CD8-positive, alpha-beta memory T cell (primary cell): ENCODE measurements around the gene EWSR1. TPM values are rescaled to one million over a fixed set of nuclear protein-coding genes. Genes with fewer than 3 reads are reported as not detected.

Source experiments
- CTCF ChIA-PET: fragments of 350-600 bp; sonication (Branson Sonifier 250); formaldehyde crosslinking; loops from one replicate; lab custom pipeline; 2021; ENCODE audit warnings: antibody characterized with exemption; lab: Charles Lee
- POLR2A ChIA-PET: fragments of 350-600 bp; sonication (Branson Sonifier 250); formaldehyde crosslinking; loops from one replicate; lab custom pipeline; 2021; ENCODE audit warnings: antibody characterized with exemption; lab: Charles Lee
- DNase-seq, 5 donors: peaks; one replicate each; pipeline versions ENCODE4 v3.0.0 to v3.0.0-alpha.2; 2020 to 2022; ENCODE audit warnings: mixed read lengths in 1 of 5
- H3K27ac ChIP-seq: one replicate; pipeline ENCODE4 v1.7.0; 2013; ENCODE audit warnings: low read depth, mild to moderate bottlenecking, low read length, moderate library complexity
- H3K27me3 ChIP-seq: 2 replicates; pipeline ENCODE4 v1.7.0; 2013; ENCODE audit warnings: low read length, mild to moderate bottlenecking; ENCODE audit not compliant: insufficient read depth, poor library complexity, severe bottlenecking
- H3K36me3 ChIP-seq: 2 replicates; pipeline ENCODE4 v1.7.0; 2013; ENCODE audit warnings: mild to moderate bottlenecking, low read length, moderate library complexity; ENCODE audit not compliant: insufficient read depth
- H3K4me1 ChIP-seq: 2 replicates; pipeline ENCODE4 v1.7.0; 2013; ENCODE audit warnings: mild to moderate bottlenecking, low read length, moderate library complexity; ENCODE audit not compliant: insufficient read depth
- H3K4me3 ChIP-seq: 2 replicates; pipeline ENCODE4 v1.7.0; 2013; ENCODE audit warnings: mild to moderate bottlenecking, low read length
- H3K9me3 ChIP-seq: 2 replicates; pipeline ENCODE4 v1.7.0; 2013; ENCODE audit warnings: mild to moderate bottlenecking, low read length
- H3K27ac Mint-ChIP-seq, 8 donors: one replicate each; pipeline ENCODE4 v1.8.0; 2020 to 2021; ENCODE audit warnings: mixed read lengths in 8 of 8, mild to moderate bottlenecking in 6 of 8, inconsistent platforms in 3 of 8, moderate library complexity in 3 of 8
- H3K27me3 Mint-ChIP-seq, 2 donors: one replicate each; pipeline ENCODE4 v1.8.0; 2020 to 2021; ENCODE audit warnings: mixed read lengths in 2 of 2, mild to moderate bottlenecking in 1 of 2, moderate library complexity in 1 of 2
- H3K36me3 Mint-ChIP-seq, 3 donors: one replicate each; pipeline ENCODE4 v1.8.0; 2020 to 2021; ENCODE audit warnings: mixed read lengths in 3 of 3, inconsistent platforms in 1 of 3, mild to moderate bottlenecking in 1 of 3
- H3K4me1 Mint-ChIP-seq, 3 donors: one replicate each; pipeline ENCODE4 v1.8.0; 2020 to 2021; ENCODE audit warnings: mixed read lengths in 3 of 3, inconsistent platforms in 1 of 3, mild to moderate bottlenecking in 1 of 3
- H3K4me3 Mint-ChIP-seq, 7 donors: one replicate each; pipeline ENCODE4 v1.8.0; 2020 to 2021; ENCODE audit warnings: mixed read lengths in 7 of 7, mild to moderate bottlenecking in 6 of 7, moderate library complexity in 4 of 7, inconsistent platforms in 2 of 7
- H3K9me3 Mint-ChIP-seq, 5 donors: one replicate each; pipeline ENCODE4 v1.8.0; 2020 to 2022; ENCODE audit warnings: mixed read lengths in 5 of 5, mild to moderate bottlenecking in 3 of 5, moderate library complexity in 2 of 5, inconsistent platforms in 1 of 5
- polyA plus RNA-seq: library from polyadenylated mRNA; unstranded; fragments of 300-500 nt; fragmentation: Illumina TruSeq; gene quantifications from one replicate; pipeline ENCODE4 v1.2.3, GENCODE V29; 2021
- total RNA-seq, 2 experiments: library from RNA; stranded (reverse); gene quantifications; one replicate each; pipeline ENCODE4 v1.2.3, GENCODE V29; 2021

Gene EWSR1
- total and polyA plus RNA-seq, 3 experiments from 2014 or later: 219 to 327 (median 312) TPM

GRCh38 chr22:29269731-29270474 lies 1.8 kb downstream of the EWSR1 start:
- peak overlapping the region; percentile 100 for H3K4me3 ChIP-seq
- H3K36me3 ChIP-seq: peaks cover 23% of the 10 kb centered on the region
- H3K27ac ChIP-seq: peak overlapping the region; percentile 99
- no peaks in the 10 kb centered on the region for H3K9me3 ChIP-seq
- no peak for DNase-seq
- H3K27ac Mint-ChIP-seq: peak overlapping the region; percentile 63 to 100 (median 94)
- no peaks in the 10 kb centered on the region for H3K9me3 Mint-ChIP-seq
- peaks cover 0 to 2% of the 10 kb centered on the region in 2 donors for H3K27me3 Mint-ChIP-seq
- H3K36me3 Mint-ChIP-seq: peaks cover 0 to 65% (median 8%) of the 10 kb centered on the region in 3 donors
- H3K4me3 Mint-ChIP-seq: peak overlapping the region; percentile 91 to 100 (median 97)
- H3K4me1 Mint-ChIP-seq: peaks cover 75 to 80% (median 76%) of the 10 kb centered on the region in 3 donors
- peaks cover 68% of the 10 kb centered on the region for H3K4me1 ChIP-seq
- no peaks in the 10 kb centered on the region for H3K27me3 ChIP-seq
- CTCF ChIA-PET: no interaction called here
- POLR2A ChIA-PET: no interaction called here

- Mint-ChIP-seq H3K4me3 (peak overlapping the region; percentile 91 to 100 (median 97)), H3K27ac (peak overlapping the region in 7 of 8 donors; percentile 27 to 100 (median 94)), H3K9me3 (no peaks in the 10 kb centered on the region), H3K36me3 (peaks cover 0 to 73% (median 11%) of the 10 kb centered on the region in 3 donors), H3K4me1 (peaks cover 82 to 88% (median 83%) of the 10 kb centered on the region in 3 donors), H3K27me3 (peaks cover 0 to 2% of the 10 kb centered on the region in 2 donors)
- H3K27ac ChIP-seq: no peak overlapping the region
- H3K27me3 ChIP-seq: no peaks in the 10 kb centered on the region
- H3K4me1 ChIP-seq: peaks cover 73% of the 10 kb centered on the region
- H3K9me3 ChIP-seq: no peaks in the 10 kb centered on the region
- H3K4me3 ChIP-seq: peak overlapping the region; percentile 100
- POLR2A ChIA-PET: no interaction called here
- H3K36me3 ChIP-seq: peaks cover 31% of the 10 kb centered on the region
- CTCF ChIA-PET: no interaction called here
- no peak for DNase-seq
These were observed 2.6 kb downstream of the EWSR1 start for GRCh38 chr22:29270475-29271271.

DNA sequence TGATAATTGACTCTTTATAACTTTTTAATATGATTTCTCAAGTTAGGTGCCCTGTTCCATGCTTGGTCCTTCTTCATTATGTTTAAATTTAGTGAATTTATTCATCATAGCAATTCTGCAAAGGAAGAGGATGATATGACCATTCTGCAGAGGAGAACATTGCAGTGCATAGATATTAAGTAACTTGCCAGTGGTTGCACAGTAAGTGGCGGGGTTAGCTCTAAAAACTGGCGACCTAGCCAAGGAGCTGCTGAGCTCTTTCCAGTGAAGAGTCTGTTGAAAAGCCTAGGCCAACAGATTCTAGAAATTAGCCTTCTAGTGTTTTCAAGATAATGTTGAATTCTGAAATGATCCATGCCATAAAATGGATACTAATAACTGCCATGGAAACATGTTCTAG lies 4.6 kb downstream of the EWSR1 start:
- peaks cover 45% of the 10 kb centered on the region for H3K36me3 ChIP-seq
- H3K4me1 ChIP-seq: peaks cover 69% of the 10 kb centered on the region
- peak overlapping the region in 6 of 7 donors; percentile 23 to 99 (median 84) for H3K4me3 Mint-ChIP-seq
- H3K27me3 Mint-ChIP-seq: peaks cover 0 to 2% of the 10 kb centered on the region in 2 donors
- H3K36me3 Mint-ChIP-seq: peaks cover 0 to 89% (median 13%) of the 10 kb centered on the region in 3 donors
- H3K4me3 ChIP-seq: no peak overlapping the region
- H3K9me3 ChIP-seq: no peaks in the 10 kb centered on the region
- H3K27ac Mint-ChIP-seq: peak overlapping the region in 2 of 8 donors; percentile 42 to 76
- no peaks in the 10 kb centered on the region for H3K9me3 Mint-ChIP-seq
- DNase-seq: no peak
- peaks cover 86 to 91% (median 88%) of the 10 kb centered on the region in 3 donors for H3K4me1 Mint-ChIP-seq
- no peak overlapping the region for H3K27ac ChIP-seq
- no peaks in the 10 kb centered on the region for H3K27me3 ChIP-seq
- CTCF ChIA-PET: interaction anchor here (0.9 kb wide), 1 partner anchor 21 kb away, joined by 3 read pairs; no protein-coding TSS in a partner anchor
- POLR2A ChIA-PET: no interaction called here

- CTCF ChIA-PET: interaction anchor here (1.2 kb wide), 1 partner anchor 30 kb away, joined by 3 read pairs; no protein-coding TSS in a partner anchor
- Histone ChIP-seq H3K4me3 (no peak overlapping the region), H3K27me3 (no peaks in the 10 kb centered on the region), H3K9me3 (no peaks in the 10 kb centered on the region), H3K36me3 (peaks cover 66% of the 10 kb centered on the region), H3K4me1 (peaks cover 60% of the 10 kb centered on the region), H3K27ac (no peak overlapping the region)
- Mint-ChIP-seq H3K9me3 (no peaks in the 10 kb centered on the region), H3K27ac (peak overlapping the region in 1 of 8 donors; percentile 71), H3K4me3 (no peak overlapping the region), H3K36me3 (peaks cover 4 to 94% (median 22%) of the 10 kb centered on the region in 3 donors), H3K4me1 (peaks cover 80 to 94% (median 93%) of the 10 kb centered on the region in 3 donors), H3K27me3 (no peaks in the 10 kb centered on the region)
- no peak for DNase-seq
- POLR2A ChIA-PET: no interaction called here
These were observed 7.1 kb downstream of the EWSR1 start for GRCh38 chr22:29275167-29275566.

- DNase-seq: no peak
- peak overlapping the region in 5 of 8 donors; percentile 3 to 80 (median 58) for H3K27ac Mint-ChIP-seq
- peaks cover 4 to 93% (median 22%) of the 10 kb centered on the region in 3 donors for H3K36me3 Mint-ChIP-seq
- peak overlapping the region in 3 of 7 donors; percentile 41 to 49 (median 45) for H3K4me3 Mint-ChIP-seq
- ChIA-PET CTCF (no interaction called here), POLR2A (interaction anchor here (0.7 kb wide), 1 partner anchor 15 kb away, joined by 3 read pairs; no protein-coding TSS in a partner anchor)
- Histone ChIP-seq H3K36me3 (peaks cover 69% of the 10 kb centered on the region), H3K4me1 (peaks cover 51% of the 10 kb centered on the region), H3K27me3 (no peaks in the 10 kb centered on the region), H3K9me3 (no peaks in the 10 kb centered on the region), H3K27ac (no peak overlapping the region), H3K4me3 (no peak overlapping the region)
- no peaks in the 10 kb centered on the region for H3K27me3 Mint-ChIP-seq
- H3K4me1 Mint-ChIP-seq: peaks cover 75 to 89% (median 88%) of the 10 kb centered on the region in 3 donors
- no peaks in the 10 kb centered on the region for H3K9me3 Mint-ChIP-seq
These were observed 7.9 kb downstream of the EWSR1 start for GRCh38 chr22:29275819-29276565.

- DNase-seq: no peak
- Histone ChIP-seq H3K27me3 (no peaks in the 10 kb centered on the region), H3K9me3 (no peaks in the 10 kb centered on the region), H3K27ac (no peak overlapping the region), H3K4me1 (peaks cover 33% of the 10 kb centered on the region), H3K4me3 (no peak overlapping the region), H3K36me3 (peaks cover 73% of the 10 kb centered on the region)
- no peak overlapping the region for H3K4me3 Mint-ChIP-seq
- peaks cover 4 to 96% (median 26%) of the 10 kb centered on the region in 3 donors for H3K36me3 Mint-ChIP-seq
- ChIA-PET CTCF (no interaction called here), POLR2A (no interaction called here)
- no peaks in the 10 kb centered on the region for H3K9me3 Mint-ChIP-seq
- no peaks in the 10 kb centered on the region for H3K27me3 Mint-ChIP-seq
- peak overlapping the region in 5 of 8 donors; percentile 2 to 62 (median 17) for H3K27ac Mint-ChIP-seq
- H3K4me1 Mint-ChIP-seq: peaks cover 60 to 78% (median 76%) of the 10 kb centered on the region in 3 donors
These were observed 9.9 kb downstream of the EWSR1 start for GRCh38 chr22:29277927-29278326.

DNA sequence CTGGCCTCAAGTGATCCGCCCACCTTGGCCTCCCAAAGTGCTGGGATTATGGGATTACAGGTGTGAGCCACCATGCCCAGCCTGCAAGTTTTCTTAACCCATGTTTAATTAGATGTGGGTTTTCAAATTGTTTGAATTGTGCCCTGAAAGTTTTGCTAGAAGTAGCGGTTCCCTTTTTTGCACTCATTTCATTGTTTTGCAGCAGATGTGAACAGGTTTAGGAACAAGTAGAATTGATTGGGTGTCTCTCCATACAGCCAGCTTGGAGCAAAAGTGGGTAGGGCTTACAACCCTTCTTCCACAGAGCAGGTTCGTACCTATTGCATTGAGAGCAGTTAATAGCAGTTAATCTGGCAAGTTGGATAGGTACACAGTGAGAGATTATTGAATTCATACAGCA lies 16.1 kb downstream of the EWSR1 start:
- Mint-ChIP-seq H3K4me3 (peak overlapping the region in 1 of 7 donors; percentile 23), H3K27me3 (peaks cover 0 to 2% of the 10 kb centered on the region in 2 donors), H3K27ac (peak overlapping the region in 1 of 8 donors; percentile 2), H3K9me3 (no peaks in the 10 kb centered on the region), H3K4me1 (peaks cover 23 to 50% (median 45%) of the 10 kb centered on the region in 3 donors), H3K36me3 (peaks cover 18 to 95% (median 34%) of the 10 kb centered on the region in 3 donors)
- Histone ChIP-seq H3K27ac (no peak overlapping the region), H3K4me3 (no peak overlapping the region), H3K27me3 (no peaks in the 10 kb centered on the region), H3K4me1 (no peaks in the 10 kb centered on the region), H3K36me3 (peaks cover 74% of the 10 kb centered on the region), H3K9me3 (no peaks in the 10 kb centered on the region)
- no peak for DNase-seq
- ChIA-PET CTCF (no interaction called here), POLR2A (no interaction called here)
